Hematopoietic multipotent progenitor cell treated with erythropoietin and hydrocortisone succinate and interleukin-3 and kit ligand, for 15 days (in vitro differentiated cells): ENCODE data around the gene PTPN5.
"Not testable (repeated sequence)": the region's sequence is repeated elsewhere in the genome, so short reads cannot be mapped to it uniquely, and the experiment has no call there.

Experiments
- DNase-seq: peaks from one replicate; pipeline ENCODE4 v3.0.0-alpha.2; 2015; ENCODE audit warnings: low spot score

PTPN5 gene

DNA sequence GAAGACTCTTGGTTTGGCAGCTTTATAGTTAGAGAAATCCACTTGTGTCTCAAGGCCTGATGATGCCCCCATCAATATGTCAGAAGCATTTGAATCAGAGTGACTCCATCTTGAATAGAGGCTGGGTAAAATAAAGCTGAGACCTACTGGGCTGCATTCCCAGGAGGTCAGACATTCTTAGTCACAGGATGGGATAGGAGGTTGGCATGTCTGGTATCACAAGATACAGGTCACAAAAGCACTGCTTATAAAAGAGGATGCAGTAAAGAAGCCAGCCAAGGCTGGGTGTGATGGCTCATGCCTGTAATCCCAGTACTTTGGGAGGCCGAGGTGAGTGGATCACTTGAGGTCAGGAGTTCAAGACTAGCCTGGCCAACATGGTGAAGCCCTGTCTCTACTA is 109.6 kb downstream of the PTPN5 start:
- not testable (repeated sequence) for DNase-seq
